Fibroblast of lung (primary cell): ENCODE data around the gene NADK. TPM values are rescaled to one million over a fixed set of nuclear protein-coding genes. Genes with fewer than 3 reads are reported as not detected.
"Not testable (repeated sequence)": the region's sequence is repeated elsewhere in the genome, so short reads cannot be mapped to it uniquely, and the experiment has no call there.

Experiments used
- DNase-seq, 2 donors: peaks; one replicate each; pipeline versions ENCODE4 v3.0.0 to v3.0.0-alpha.2; 2010; ENCODE audit warnings: low read depth in 2 of 2
- H2AFZ ChIP-seq: 2 replicates; pipeline ENCODE4 v1.5.1; 2012; ENCODE audit warnings: low read length, control low read depth, inconsistent platforms
- H3K27ac ChIP-seq: 2 replicates; pipeline ENCODE4 v1.5.1; 2011; ENCODE audit warnings: low read length, control low read depth; ENCODE audit not compliant: insufficient read depth
- H3K27me3 ChIP-seq: 2 replicates; pipeline ENCODE4 v1.5.1; 2011; ENCODE audit warnings: mild to moderate bottlenecking, low read length; ENCODE audit not compliant: control insufficient read depth, insufficient read depth
- H3K36me3 ChIP-seq: 2 replicates; pipeline ENCODE4 v1.5.1; 2011; ENCODE audit warnings: low read length; ENCODE audit not compliant: control insufficient read depth, insufficient read depth
- H3K4me1 ChIP-seq: 2 replicates; pipeline ENCODE4 v1.5.1; 2011; ENCODE audit warnings: low read length; ENCODE audit not compliant: control insufficient read depth, insufficient read depth; ENCODE audit errors: extremely low read depth
- H3K4me2 ChIP-seq: 2 replicates; pipeline ENCODE4 v1.5.1; 2011; ENCODE audit warnings: low read length, control low read depth; ENCODE audit not compliant: insufficient read depth; ENCODE audit errors: extremely low read depth
- H3K4me3 ChIP-seq, 4 experiments: fragments of 200-600 bp in 1 of 4; sonication (generic) in 1 of 4; replicated peaks in 1 of 4; 2 replicates each; pipeline ENCODE4 v1.5.1; 2011 to 2016; ENCODE audit warnings: low read length in 4 of 4, low read depth in 3 of 4, mild to moderate bottlenecking in 3 of 4, control low read depth in 2 of 4, inconsistent platforms in 1 of 4, mixed read lengths in 1 of 4; ENCODE audit not compliant: insufficient read depth in 1 of 4; ENCODE audit errors: control extremely low read depth in 1 of 4
- H3K79me2 ChIP-seq: 2 replicates; pipeline ENCODE4 v1.5.1; 2012; ENCODE audit warnings: mild to moderate bottlenecking, low read length, inconsistent platforms; ENCODE audit not compliant: control insufficient read depth, insufficient read depth
- H3K9ac ChIP-seq: 2 replicates; pipeline ENCODE4 v1.5.1; 2011; ENCODE audit warnings: mild to moderate bottlenecking, low read length, control low read depth; ENCODE audit not compliant: insufficient read depth
- H3K9me3 ChIP-seq: 2 replicates; pipeline ENCODE4 v1.5.1; 2012; ENCODE audit warnings: low read depth, low read length; ENCODE audit not compliant: control insufficient read depth, insufficient read depth
- H4K20me1 ChIP-seq: 2 replicates; pipeline ENCODE4 v1.5.1; 2011; ENCODE audit warnings: low read length; ENCODE audit not compliant: control insufficient read depth, insufficient read depth; ENCODE audit errors: extremely low read depth
- EZH2 ChIP-seq: IDR thresholded peaks from 2 replicates; pipeline ENCODE4 v1.5.1; 2012; ENCODE audit warnings: low read length, control low read depth, mild to moderate bottlenecking; ENCODE audit errors: missing control alignments
- polyA plus RNA-seq, 2 donors: library from polyadenylated mRNA; depleted of rRNA in 1 of 2; stranded (reverse) in 1 of 2; unstranded in 1 of 2; fragments of >200 nt; gene quantifications; 2 replicates each; pipeline ENCODE4 v1.2.1, GENCODE V29; 2011 to 2012; ENCODE audit warnings: missing spikeins in 1 of 2
- total RNA-seq: library from RNA; depleted of rRNA; stranded (reverse); fragments of >200 nt; gene quantifications from 2 replicates; pipeline ENCODE4 v1.2.1, GENCODE V29; 2014
- TF ChIP-seq, protein P1 (sequence below), 2 donors: IDR thresholded peaks in 1 of 2; conservative IDR thresholded peaks in 1 of 2; 1 replicate in 1 of 2; 2 replicates in 1 of 2; pipeline ENCODE4 v1.5.1; 2011 to 2012; ENCODE audit warnings: low read length in 2 of 2, control low read depth in 1 of 2, inconsistent platforms in 1 of 2, low read depth in 1 of 2, mild to moderate bottlenecking in 1 of 2

The NADK gene
- total and polyA plus RNA-seq, 2 donors (not counting 1 experiment from before 2014, with no cell fraction given), result 32.7 to 35.0 TPM

GRCh38 chr1:1703796-1704195 lies 74.5 kb downstream of the NADK start:
- Histone ChIP-seq H3K36me3 (peaks cover 2% of the 10 kb centered on the region), H3K79me2 (no peaks in the 10 kb centered on the region), H4K20me1 (no peaks in the 10 kb centered on the region), H3K9me3 (no peaks in the 10 kb centered on the region), H3K4me2 (no peak overlapping the region), H2AFZ (no peak overlapping the region), H3K4me1 (no peaks in the 10 kb centered on the region), H3K4me3 (no peak overlapping the region), H3K27me3 (no peaks in the 10 kb centered on the region), H3K9ac (no peak overlapping the region), H3K27ac (no peak overlapping the region)
- no peak for TF ChIP-seq EZH2
- TF ChIP-seq, protein P1, sequence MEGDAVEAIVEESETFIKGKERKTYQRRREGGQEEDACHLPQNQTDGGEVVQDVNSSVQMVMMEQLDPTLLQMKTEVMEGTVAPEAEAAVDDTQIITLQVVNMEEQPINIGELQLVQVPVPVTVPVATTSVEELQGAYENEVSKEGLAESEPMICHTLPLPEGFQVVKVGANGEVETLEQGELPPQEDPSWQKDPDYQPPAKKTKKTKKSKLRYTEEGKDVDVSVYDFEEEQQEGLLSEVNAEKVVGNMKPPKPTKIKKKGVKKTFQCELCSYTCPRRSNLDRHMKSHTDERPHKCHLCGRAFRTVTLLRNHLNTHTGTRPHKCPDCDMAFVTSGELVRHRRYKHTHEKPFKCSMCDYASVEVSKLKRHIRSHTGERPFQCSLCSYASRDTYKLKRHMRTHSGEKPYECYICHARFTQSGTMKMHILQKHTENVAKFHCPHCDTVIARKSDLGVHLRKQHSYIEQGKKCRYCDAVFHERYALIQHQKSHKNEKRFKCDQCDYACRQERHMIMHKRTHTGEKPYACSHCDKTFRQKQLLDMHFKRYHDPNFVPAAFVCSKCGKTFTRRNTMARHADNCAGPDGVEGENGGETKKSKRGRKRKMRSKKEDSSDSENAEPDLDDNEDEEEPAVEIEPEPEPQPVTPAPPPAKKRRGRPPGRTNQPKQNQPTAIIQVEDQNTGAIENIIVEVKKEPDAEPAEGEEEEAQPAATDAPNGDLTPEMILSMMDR (conservative IDR thresholded peaks at IDR 0.05 in 1 of 2, IDR thresholded peaks at IDR 0.05 in 1 of 2; ENCODE audit: low read depth in 1 of 2, low read length in 2 of 2), result no peak
- no peak for DNase-seq

DNA sequence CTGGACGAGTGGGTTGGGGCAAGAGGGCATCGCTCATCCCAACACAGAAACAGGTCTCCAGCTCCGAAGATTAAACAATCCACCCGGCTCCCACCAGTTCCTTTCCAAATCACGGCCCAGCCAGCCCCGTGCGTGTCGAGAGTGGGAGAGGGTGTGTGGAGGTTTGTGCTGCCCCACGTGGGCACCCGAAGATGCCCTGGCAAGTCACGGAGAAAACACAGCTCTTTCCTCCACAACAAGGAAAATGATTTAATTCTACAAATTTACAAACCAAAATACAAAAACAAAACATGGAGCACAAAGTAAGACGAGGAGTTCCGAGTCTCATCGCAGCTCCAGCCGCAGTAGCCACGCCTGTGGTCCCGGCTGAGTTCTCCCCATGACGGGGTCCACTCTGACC lies 75.8 kb downstream of the NADK start:
- not testable (repeated sequence) for H3K9ac ChIP-seq, H3K4me3 ChIP-seq, H3K79me2 ChIP-seq, DNase-seq, H3K4me1 ChIP-seq, H3K27me3 ChIP-seq, H3K9me3 ChIP-seq, H3K27ac ChIP-seq, H3K36me3 ChIP-seq, H2AFZ ChIP-seq, H4K20me1 ChIP-seq, H3K4me2 ChIP-seq

Other genes starting within 250 kb of the NADK start
- 4.9 and 5.4 TPM in 2 replicates for gene TMEM240, start 237.8 kb downstream of the NADK start, total RNA-seq
- gene TMEM240, start 237.8 kb downstream of the NADK start, polyA plus RNA-seq, result 1.3 and 1.4 TPM in 2 replicates
- 65.1 and 72.7 TPM in 2 replicates for gene SSU72, start 203.6 kb downstream of the NADK start, total RNA-seq
- gene SSU72, start 203.6 kb downstream of the NADK start, polyA plus RNA-seq, result 127 and 135 TPM in 2 replicates
- gene FNDC10, start 178.3 kb downstream of the NADK start, total RNA-seq, result 0.50 and 0.77 TPM in 2 replicates
- gene FNDC10, start 178.3 kb downstream of the NADK start, polyA plus RNA-seq, result 1.6 and 2.0 TPM in 2 replicates
- 74.3 and 77.3 TPM in 2 replicates for gene MIB2, start 163.0 kb downstream of the NADK start, total RNA-seq
- 4.6 and 7.1 TPM in 2 replicates for gene MIB2, start 163.0 kb downstream of the NADK start, polyA plus RNA-seq
- 4.6 and 9.8 TPM in 2 replicates for gene MMP23B, start 146.3 kb downstream of the NADK start, total RNA-seq
- 0.82 and 0.89 TPM in 2 replicates for gene MMP23B, start 146.3 kb downstream of the NADK start, polyA plus RNA-seq
- 6.7 and 9.7 TPM in 2 replicates for gene CDK11B, start 119.5 kb downstream of the NADK start, total RNA-seq
- gene CDK11B, start 119.5 kb downstream of the NADK start, polyA plus RNA-seq, result 2.5 and 4.3 TPM in 2 replicates
- 37.2 and 55.8 TPM in 2 replicates for gene SLC35E2B, start 85.7 kb downstream of the NADK start, total RNA-seq
- gene SLC35E2B, start 85.7 kb downstream of the NADK start, polyA plus RNA-seq, result 17.5 and 25.5 TPM in 2 replicates
- 10.5 and 14.2 TPM in 2 replicates for gene CDK11A, start 54.1 kb downstream of the NADK start, total RNA-seq
- 2.8 and 3.0 TPM in 2 replicates for gene CDK11A, start 54.1 kb downstream of the NADK start, polyA plus RNA-seq
- gene GNB1, start 112.6 kb upstream of the NADK start, total RNA-seq, result 52.1 and 91.3 TPM in 2 replicates
- 485 and 746 TPM in 2 replicates for gene GNB1, start 112.6 kb upstream of the NADK start, polyA plus RNA-seq
- under 0.01 and 0.17 TPM in 2 replicates for gene CALML6, start 136.8 kb upstream of the NADK start, total RNA-seq
- gene CALML6, start 136.8 kb upstream of the NADK start, polyA plus RNA-seq, result 0.09 TPM in 1 of 2 replicates, not detected in the other
- gene TMEM52, start 140.8 kb upstream of the NADK start, total RNA-seq, result 0.17 TPM in 1 of 2 replicates, not detected in the other
- 0.26 and 0.42 TPM in 2 replicates for gene TMEM52, start 140.8 kb upstream of the NADK start, polyA plus RNA-seq
- gene CFAP74, start 225.3 kb upstream of the NADK start, total RNA-seq, result 0.26 TPM in 1 of 2 replicates, not detected in the other
- not detected in 2 replicates for gene CFAP74, start 225.3 kb upstream of the NADK start, polyA plus RNA-seq
- gene GABRD, start 240.9 kb upstream of the NADK start, total RNA-seq, result not detected in 2 replicates
- gene GABRD, start 240.9 kb upstream of the NADK start, polyA plus RNA-seq, result not detected in 2 replicates